HL-60 (cell line): ENCODE measurements around the gene CCDC92B.

Experiments
- DNase-seq, 2 experiments: peaks; one replicate each; pipeline ENCODE4 v3.0.0-alpha.2; 2010 to 2020; ENCODE audit warnings: low read depth in 1 of 2, low spot score in 1 of 2
- H3K27ac ChIP-seq: fragments of 250-450 bp; sonication (Bioruptor Pico); replicated peaks from 2 replicates; pipeline ENCODE4 v1.5.1; 2020; ENCODE audit warnings: mild to moderate bottlenecking, moderate library complexity
- H3K27me3 ChIP-seq: fragments of 250-450 bp; sonication (Bioruptor Pico); 2 replicates; pipeline ENCODE4 v1.5.1; 2021; ENCODE audit warnings: mild to moderate bottlenecking, moderate library complexity; ENCODE audit not compliant: insufficient read depth, poor library complexity, severe bottlenecking
- H3K4me3 ChIP-seq: replicated peaks from 2 replicates; pipeline ENCODE4 v1.5.1; 2011; ENCODE audit warnings: mild to moderate bottlenecking, control low read depth, low read length; ENCODE audit not compliant: insufficient read depth
- CTCF ChIP-seq: IDR thresholded peaks from one replicate; pipeline ENCODE4 v1.5.1; 2011; ENCODE audit warnings: low read length, control low read depth, inconsistent platforms; ENCODE audit not compliant: insufficient read depth
- GABPA ChIP-seq: IDR thresholded peaks from 2 replicates; pipeline ENCODE4 v1.6.1; 2012; ENCODE audit warnings: low read depth
- POLR2AphosphoS5 ChIP-seq: IDR thresholded peaks from 2 replicates; pipeline ENCODE4 v1.6.1; 2012; ENCODE audit warnings: low read depth
- SPI1 ChIP-seq: IDR thresholded peaks from 2 replicates; pipeline ENCODE4 v1.6.1; 2012; ENCODE audit warnings: low read depth, mild to moderate bottlenecking, borderline replicate concordance
- TF ChIP-seq, protein P1 (sequence below): IDR thresholded peaks from 2 replicates; pipeline ENCODE4 v1.6.1; 2012; ENCODE audit warnings: low read depth; ENCODE audit not compliant: insufficient replicate concordance

The CCDC92B gene

DNA sequence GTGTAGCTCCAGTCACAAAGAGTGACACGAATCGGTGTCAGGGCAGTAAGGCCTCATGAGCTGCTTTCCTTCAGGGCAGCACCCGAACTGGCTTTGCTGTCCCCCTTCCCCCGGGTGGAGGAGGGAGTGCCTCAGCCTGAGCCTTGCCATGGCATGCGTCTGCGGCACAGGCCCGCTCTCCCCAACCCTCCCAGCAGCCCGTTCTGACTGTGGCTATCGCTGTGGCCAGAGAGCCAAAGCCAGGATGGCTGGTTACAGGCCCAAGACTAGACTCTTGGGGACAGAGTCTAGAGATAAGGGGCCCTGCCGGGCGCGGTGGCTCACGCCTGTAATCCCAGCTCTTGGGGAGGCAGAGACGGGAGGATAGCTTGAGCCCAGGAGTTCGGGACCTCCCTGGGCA is 63.8 kb downstream of the CCDC92B start:
- Histone ChIP-seq H3K27ac (no peak overlapping the region), H3K4me3 (no peak overlapping the region), H3K27me3 (no peaks in the 10 kb centered on the region)
- TF ChIP-seq, protein P1, sequence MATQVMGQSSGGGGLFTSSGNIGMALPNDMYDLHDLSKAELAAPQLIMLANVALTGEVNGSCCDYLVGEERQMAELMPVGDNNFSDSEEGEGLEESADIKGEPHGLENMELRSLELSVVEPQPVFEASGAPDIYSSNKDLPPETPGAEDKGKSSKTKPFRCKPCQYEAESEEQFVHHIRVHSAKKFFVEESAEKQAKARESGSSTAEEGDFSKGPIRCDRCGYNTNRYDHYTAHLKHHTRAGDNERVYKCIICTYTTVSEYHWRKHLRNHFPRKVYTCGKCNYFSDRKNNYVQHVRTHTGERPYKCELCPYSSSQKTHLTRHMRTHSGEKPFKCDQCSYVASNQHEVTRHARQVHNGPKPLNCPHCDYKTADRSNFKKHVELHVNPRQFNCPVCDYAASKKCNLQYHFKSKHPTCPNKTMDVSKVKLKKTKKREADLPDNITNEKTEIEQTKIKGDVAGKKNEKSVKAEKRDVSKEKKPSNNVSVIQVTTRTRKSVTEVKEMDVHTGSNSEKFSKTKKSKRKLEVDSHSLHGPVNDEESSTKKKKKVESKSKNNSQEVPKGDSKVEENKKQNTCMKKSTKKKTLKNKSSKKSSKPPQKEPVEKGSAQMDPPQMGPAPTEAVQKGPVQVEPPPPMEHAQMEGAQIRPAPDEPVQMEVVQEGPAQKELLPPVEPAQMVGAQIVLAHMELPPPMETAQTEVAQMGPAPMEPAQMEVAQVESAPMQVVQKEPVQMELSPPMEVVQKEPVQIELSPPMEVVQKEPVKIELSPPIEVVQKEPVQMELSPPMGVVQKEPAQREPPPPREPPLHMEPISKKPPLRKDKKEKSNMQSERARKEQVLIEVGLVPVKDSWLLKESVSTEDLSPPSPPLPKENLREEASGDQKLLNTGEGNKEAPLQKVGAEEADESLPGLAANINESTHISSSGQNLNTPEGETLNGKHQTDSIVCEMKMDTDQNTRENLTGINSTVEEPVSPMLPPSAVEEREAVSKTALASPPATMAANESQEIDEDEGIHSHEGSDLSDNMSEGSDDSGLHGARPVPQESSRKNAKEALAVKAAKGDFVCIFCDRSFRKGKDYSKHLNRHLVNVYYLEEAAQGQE: no peak
- TF ChIP-seq CTCF (no peak), GABPA (no peak), POLR2AphosphoS5 (no peak), SPI1 (no peak)
- no peak for DNase-seq

DNA sequence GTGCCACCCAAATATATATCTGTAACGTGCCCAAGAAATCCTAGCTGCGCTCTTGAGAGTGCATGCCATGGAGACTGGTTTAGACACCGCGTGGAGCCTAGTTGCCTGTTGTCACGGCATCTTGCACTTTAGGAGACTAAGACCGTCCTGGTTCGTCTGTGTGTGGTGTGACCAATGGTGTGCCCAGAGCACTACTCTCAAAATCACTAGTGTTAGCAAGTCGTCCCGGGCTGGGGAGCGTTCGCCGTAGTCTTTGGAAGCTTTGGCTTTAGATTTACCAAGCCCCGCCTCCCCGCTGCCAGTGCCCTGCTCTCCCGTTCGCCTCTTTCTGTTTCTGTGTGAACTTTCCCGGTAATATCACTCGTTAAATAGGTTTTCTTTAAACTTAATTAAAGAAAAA is 64.9 kb downstream of the CCDC92B start:
- TF ChIP-seq SPI1 (no peak), GABPA (no peak), CTCF (no peak), POLR2AphosphoS5 (no peak)
- TF ChIP-seq, protein P1: no peak
- H3K27me3 ChIP-seq: no peaks in the 10 kb centered on the region
- no peak for DNase-seq
- H3K27ac ChIP-seq: no peak overlapping the region
- H3K4me3 ChIP-seq: no peak overlapping the region

- no peak for DNase-seq
- TF ChIP-seq POLR2AphosphoS5 (no peak), CTCF (no peak), GABPA (no peak)
- TF ChIP-seq, protein P1: no peak
- H3K27me3 ChIP-seq: no peaks in the 10 kb centered on the region
- H3K27ac ChIP-seq: no peak overlapping the region
- no peak overlapping the region for H3K4me3 ChIP-seq
Measured at GRCh38 chr17:2683912-2684311, 65.5 kb downstream of the CCDC92B start.
